Non-pigmented ciliary epithelial cell (primary cell): ENCODE results near the gene ABCC2.
"Not testable (repeated sequence)": the region's sequence is repeated elsewhere in the genome, so short reads cannot be mapped to it uniquely, and the experiment has no call there.

Source experiments
- DNase-seq: peaks from one replicate; pipeline ENCODE4 v3.0.0-alpha.2; 2010; ENCODE audit warnings: low read depth

ABCC2 gene

GRCh38 chr10:99809481-99809880, 27.0 kb downstream of the ABCC2 start:
- DNase-seq = no peak

DNA sequence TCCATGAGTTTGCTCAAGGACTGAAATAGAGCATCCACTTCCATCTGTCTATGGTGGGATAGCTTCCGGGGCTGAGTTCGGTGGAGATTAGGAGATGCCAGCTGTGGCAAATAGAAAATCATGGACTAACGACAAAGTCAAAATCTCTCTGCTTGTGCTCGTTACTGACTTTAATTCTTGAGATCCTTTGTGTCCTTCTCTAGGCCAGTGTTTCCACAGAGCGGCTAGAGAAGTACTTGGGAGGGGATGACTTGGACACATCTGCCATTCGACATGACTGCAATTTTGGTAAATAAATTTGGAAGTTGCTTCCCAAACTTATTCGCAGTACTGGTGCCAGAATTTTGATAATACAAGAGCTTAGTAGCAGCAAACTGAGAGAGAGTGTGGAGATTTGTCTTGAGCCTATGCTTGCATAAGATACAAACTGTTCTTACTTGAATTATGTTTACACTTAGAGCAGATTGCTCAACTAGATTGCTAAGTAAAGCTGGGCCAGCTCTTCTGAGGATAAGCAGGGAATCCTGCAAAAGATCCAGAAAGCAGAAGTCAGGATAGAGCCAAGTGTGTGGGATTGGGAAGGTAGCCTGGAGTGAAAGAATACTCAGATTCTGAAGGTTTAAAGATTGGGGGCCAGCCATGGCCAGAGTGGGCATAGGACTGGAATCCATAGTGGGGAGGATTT, 27.6 kb downstream of the ABCC2 start:
- DNase-seq = no peak

DNA sequence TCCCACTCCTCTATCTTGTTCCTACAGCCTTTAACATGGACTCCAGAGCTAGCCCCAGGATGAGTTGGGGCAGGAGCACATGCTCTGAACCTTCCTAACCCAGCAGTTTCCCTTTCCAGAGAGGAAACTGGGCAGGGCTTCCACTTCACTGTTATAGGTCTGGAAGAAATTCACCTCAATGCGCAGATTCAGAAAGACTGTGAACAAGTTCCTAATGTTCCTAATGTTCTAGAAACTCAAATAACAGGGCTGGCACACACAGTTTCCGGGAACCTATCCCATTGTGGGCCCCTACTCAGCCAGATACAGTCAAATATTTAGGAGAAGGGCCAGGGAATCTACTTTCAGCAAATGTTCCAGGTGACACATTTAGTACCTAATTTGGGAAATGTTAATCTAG, 29.7 kb downstream of the ABCC2 start:
- no peak for DNase-seq

DNA sequence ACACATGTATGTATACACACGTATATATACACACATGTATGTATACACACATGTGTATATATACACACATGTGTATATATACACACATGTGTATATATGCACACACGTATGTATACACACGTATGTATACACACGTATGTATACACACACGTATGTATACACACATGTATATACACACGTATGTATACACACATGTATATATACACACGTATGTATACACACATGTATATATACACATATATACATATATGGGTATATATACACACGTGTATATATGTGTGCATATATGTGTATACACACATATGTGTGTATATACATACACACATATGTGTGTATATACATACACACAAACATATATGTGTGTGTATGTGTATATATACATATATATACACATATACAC, 31.7 kb downstream of the ABCC2 start:
- DNase-seq = no peak

DNA sequence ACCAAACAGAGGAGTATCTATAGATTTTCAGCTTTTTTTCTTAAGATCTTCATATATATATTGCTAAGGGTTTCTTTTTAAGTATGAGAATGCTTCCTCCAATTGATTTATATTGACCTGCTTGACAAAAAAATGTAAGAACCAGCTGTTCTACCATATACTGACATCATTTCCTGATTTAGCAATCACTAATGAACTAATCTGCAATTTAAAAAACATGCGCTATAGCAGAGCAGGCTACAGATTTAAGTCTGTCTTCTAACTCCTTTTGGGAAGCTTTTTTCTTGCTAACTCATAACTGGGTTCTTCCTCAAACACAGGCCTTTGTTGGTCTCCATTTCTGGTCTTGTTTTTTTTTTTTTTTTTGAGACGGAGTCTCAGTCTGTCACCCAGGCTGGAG, 33.2 kb downstream of the ABCC2 start:
- DNase-seq = peak; percentile 6

DNA sequence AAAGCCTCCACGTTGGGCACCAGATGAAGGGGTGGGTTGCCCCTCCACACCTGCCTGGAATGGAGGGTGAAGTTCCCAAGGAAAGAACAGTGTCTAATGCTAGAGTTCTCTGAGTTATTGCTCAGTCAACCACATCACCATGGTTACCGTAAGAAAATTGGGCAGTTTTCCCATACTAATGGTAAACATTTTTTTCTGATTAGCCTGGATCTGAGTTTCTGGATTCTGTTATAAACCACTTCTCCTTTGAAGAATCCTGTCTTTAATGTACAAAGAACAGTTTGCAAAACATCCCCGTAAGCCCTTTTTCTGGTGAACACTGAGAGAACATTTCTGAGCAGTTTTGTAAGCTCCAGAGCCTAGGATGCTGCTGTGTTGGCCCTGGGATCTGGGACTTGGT, 45.5 kb downstream of the ABCC2 start:
- DNase-seq = no peak

GRCh38 chr10:99828464-99828863, 46.0 kb downstream of the ABCC2 start:
- DNase-seq = no peak

- no peak for DNase-seq
Measured at GRCh38 chr10:99832439-99832838, 50.0 kb downstream of the ABCC2 start.

DNA sequence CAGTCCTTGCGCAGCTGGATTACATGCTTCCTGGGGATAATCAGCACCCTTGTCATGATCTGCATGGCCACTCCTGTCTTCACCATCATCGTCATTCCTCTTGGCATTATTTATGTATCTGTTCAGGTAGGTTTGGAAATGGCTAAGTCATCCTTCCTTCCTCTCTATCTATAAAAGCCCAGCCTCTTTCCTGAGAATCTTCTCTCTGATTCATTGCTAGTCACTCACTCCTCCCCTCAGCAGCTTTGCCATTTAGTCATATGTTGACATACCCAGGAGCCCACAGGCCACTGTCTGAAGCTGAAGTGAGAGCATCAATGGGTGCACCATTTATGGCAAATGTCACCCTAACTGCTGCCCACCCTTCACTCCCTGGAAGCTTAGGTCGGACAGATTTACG, 52.0 kb downstream of the ABCC2 start:
- DNase-seq = peak; percentile 69

DNA sequence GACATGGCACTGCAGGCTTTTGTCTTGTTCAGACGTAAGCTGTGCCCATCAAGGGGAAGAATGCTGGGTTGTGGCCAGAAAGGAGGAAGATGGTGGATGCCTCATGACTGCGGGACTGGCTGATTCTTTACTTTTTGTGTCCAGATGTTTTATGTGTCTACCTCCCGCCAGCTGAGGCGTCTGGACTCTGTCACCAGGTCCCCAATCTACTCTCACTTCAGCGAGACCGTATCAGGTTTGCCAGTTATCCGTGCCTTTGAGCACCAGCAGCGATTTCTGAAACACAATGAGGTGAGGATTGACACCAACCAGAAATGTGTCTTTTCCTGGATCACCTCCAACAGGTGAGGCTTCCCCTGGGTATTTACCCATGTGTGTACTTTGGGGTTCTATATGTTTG, 53.5 kb downstream of the ABCC2 start:
- DNase-seq = no peak

- DNase-seq = no peak
Measured at GRCh38 chr10:99836711-99837110, 54.3 kb downstream of the ABCC2 start.

GRCh38 chr10:99840859-99841258, 58.4 kb downstream of the ABCC2 start:
- DNase-seq = not testable (repeated sequence)

DNA sequence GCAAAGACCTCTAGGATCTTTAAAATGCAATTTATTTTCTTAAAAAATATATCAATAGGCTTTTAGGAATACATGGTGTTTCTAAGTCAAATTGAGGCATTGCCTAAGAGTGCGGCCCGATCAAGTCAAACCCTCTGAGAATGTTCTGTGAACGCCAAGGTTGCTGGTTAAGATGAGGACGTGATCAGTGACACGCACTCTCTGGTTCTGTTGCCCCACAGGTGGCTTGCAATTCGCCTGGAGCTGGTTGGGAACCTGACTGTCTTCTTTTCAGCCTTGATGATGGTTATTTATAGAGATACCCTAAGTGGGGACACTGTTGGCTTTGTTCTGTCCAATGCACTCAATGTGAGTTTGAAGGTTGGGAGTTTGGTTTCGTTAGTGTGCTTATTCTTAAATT, 59.3 kb downstream of the ABCC2 start:
- DNase-seq = no peak

DNA sequence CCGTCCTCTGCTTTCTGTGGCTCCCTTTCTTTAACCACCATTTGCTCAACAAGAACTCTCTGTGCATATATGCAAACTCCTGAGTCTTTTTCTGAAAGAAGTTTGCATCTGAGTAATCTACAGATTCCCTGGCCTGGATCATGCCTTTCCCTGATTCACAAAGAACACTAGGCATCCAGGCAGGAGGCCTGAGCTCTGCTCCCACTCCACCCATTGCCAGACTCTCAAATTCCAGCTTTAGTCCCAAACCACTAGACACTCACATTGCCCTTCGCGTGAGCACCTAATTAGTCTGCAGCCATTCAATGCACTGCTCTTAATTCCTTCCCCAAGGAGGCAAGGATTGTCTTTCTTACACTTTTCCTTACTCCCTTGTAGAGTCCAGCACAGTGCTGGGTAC, 60.9 kb downstream of the ABCC2 start:
- DNase-seq = no peak

DNA sequence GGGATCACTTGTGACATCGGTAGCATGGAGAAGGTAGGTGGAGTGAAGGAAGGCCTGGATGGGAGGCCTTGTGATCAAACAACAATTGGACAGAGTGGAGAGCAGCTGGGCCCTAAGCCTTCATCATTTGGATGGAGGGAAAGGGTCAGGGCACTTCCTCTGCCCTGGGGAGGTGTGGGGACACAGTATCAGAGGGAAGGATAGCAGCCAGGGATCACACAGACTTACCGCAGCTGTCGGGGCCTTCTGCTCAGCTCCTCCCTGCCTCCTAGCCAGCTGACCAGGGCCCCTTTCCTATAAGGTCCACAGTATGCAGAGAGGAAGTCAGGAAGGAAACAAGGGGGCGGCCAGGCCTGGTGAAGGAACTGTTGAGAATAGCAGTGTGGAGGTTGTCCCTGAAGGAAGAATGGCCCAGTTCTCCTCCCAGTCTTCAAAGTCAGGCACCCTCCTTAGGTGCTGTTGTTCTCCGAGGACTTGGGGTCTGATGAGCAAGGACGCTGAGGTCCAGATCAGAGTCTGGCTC, 62.1 kb downstream of the ABCC2 start:
- DNase-seq = no peak

- peak; percentile 87 for DNase-seq
Measured at GRCh38 chr10:99845837-99846382, 63.5 kb downstream of the ABCC2 start.

- DNase-seq = no peak
Measured at GRCh38 chr10:99849057-99849456, 66.6 kb downstream of the ABCC2 start.

DNA sequence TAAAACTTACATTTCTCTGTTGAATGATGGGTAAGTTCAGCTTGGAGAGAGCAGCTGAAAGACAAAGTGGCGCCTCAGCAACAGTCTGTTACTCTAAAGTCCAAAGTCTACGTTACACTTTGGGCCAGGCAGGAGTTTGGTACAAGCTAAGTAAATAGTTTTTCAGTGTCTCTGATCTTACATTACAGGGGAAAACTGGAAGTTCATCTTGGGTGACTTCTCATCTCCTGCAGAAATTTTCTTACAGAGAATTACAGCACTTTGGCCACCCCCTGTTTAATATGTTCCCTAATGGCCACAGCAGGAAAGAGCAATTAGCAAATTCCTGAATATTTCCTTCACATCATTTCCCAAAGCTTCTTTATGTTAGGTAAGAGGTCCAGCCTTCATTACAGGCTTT, 67.1 kb downstream of the ABCC2 start:
- no peak for DNase-seq

- DNase-seq = no peak
Measured at GRCh38 chr10:99850021-99850766, 67.8 kb downstream of the ABCC2 start.

DNA sequence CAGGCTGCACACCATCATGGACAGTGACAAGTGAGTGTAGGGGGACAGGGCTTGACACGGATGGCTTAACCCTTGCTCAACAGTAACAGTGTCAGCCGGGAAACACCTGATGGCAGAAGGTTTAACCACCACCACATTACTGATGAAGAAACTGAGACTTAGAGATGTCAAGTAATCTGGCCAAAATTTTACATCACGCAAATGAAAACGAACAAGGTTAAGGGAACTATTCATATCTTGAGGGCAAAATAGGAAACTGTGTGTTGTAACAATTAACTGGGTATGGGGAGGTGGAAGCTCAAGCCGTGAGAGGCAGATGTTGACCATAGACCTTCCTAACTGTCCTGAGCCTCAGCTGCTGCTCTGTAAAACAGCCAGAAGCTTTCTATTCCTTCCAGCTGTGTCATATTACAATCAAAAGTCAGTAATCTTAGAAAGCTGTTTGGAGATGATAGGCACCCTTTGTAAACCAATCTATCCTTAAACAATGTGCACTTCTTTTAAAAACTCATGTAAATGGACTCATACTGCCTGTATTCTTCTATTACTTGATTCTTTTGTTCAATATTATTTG, 68.4 kb downstream of the ABCC2 start:
- DNase-seq = no peak

GRCh38 chr10:99851825-99852224, 69.4 kb downstream of the ABCC2 start:
- no peak for DNase-seq

DNA sequence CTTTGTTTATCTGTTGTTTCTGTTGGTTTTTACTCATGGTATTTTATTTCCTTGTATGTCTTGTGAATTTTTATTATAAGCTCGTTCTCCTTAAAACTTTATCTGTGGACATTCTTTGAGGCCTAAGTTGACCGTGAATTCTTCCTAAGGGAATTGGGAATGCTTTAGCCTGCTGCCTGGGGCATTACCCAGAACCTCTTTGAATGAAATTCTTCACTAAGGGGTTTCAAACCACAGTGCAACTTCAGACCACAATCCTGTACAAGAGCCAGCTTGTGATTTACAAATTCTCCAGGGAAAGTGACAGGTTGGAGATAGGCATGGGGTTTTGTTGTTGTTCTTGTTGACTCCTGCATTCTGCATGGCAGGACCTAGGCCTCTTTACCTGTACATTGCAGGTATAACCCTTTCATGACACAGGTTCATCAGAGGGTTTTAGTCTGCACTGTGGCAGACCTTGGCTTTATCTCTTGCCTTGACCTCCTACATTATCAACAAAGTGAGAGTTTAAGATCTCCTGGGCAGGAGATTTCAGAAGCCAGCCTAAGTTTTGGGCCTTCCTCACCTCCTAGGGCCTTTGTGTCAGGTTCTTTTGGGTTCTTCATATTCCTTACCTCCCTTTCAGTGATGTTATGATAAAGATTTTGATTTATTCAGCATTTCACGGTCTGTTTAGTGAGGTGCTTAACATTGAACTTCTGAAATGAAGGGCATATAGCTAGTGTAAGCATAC, 70.2 kb downstream of the ABCC2 start:
- DNase-seq = no peak
